ENCODE results near the gene CHTF18.

Gene CHTF18

GRCh38 chr16:797120-797420 is 8.7 kb downstream of the CHTF18 start:
- no peaks in the 10 kb centered on the region for H3K9me3 ChIP-seq (ENCODE audit: control insufficient read depth, low read length)
- H3K4me3 ChIP-seq (ENCODE audit: low read length): no peak overlapping the region
- no peaks in the 10 kb centered on the region for H3K4me1 ChIP-seq (ENCODE audit: control insufficient read depth, insufficient read depth, low read length)
- no peaks in the 10 kb centered on the region for H3K36me3 ChIP-seq (ENCODE audit: control insufficient read depth, insufficient read depth, low read length, severe bottlenecking)
- peaks cover 19% of the 10 kb centered on the region for H3K27me3 ChIP-seq (replicated peaks; ENCODE audit: control insufficient read depth, insufficient read depth, low read length)
- DNase-seq (ENCODE audit: low read depth): no peak
- H3K9ac ChIP-seq (ENCODE audit: low read length): no peak overlapping the region

GRCh38 chr16:797686-798085 is 9.3 kb downstream of the CHTF18 start:
- DNase-seq (ENCODE audit: low read depth): no peak
- Histone ChIP-seq H3K9ac (ENCODE audit: low read length) (no peak overlapping the region), H3K4me1 (ENCODE audit: control insufficient read depth, insufficient read depth, low read length) (no peaks in the 10 kb centered on the region), H3K4me3 (ENCODE audit: low read length) (no peak overlapping the region), H3K9me3 (ENCODE audit: control insufficient read depth, low read length) (no peaks in the 10 kb centered on the region), H3K36me3 (ENCODE audit: control insufficient read depth, insufficient read depth, low read length, severe bottlenecking) (no peaks in the 10 kb centered on the region), H3K27me3 (replicated peaks; ENCODE audit: control insufficient read depth, insufficient read depth, low read length) (peaks cover 26% of the 10 kb centered on the region)

- Histone ChIP-seq H3K9me3 (ENCODE audit: control insufficient read depth, low read length) (no peaks in the 10 kb centered on the region), H3K27me3 (replicated peaks; ENCODE audit: control insufficient read depth, insufficient read depth, low read length) (peaks cover 34% of the 10 kb centered on the region), H3K9ac (ENCODE audit: low read length) (no peak overlapping the region), H3K36me3 (ENCODE audit: control insufficient read depth, insufficient read depth, low read length, severe bottlenecking) (no peaks in the 10 kb centered on the region), H3K4me3 (ENCODE audit: low read length) (no peak overlapping the region), H3K4me1 (ENCODE audit: control insufficient read depth, insufficient read depth, low read length) (no peaks in the 10 kb centered on the region)
- DNase-seq (ENCODE audit: low read depth): no peak
Observed at GRCh38 chr16:798666-799065, 10.2 kb downstream of the CHTF18 start.

- H3K4me1 ChIP-seq (ENCODE audit: control insufficient read depth, insufficient read depth, low read length): no peaks in the 10 kb centered on the region
- peaks cover 34% of the 10 kb centered on the region for H3K27me3 ChIP-seq (replicated peaks; ENCODE audit: control insufficient read depth, insufficient read depth, low read length)
- no peaks in the 10 kb centered on the region for H3K9me3 ChIP-seq (ENCODE audit: control insufficient read depth, low read length)
- DNase-seq (ENCODE audit: low read depth): no peak
- H3K9ac ChIP-seq (ENCODE audit: low read length): no peak overlapping the region
- no peaks in the 10 kb centered on the region for H3K36me3 ChIP-seq (ENCODE audit: control insufficient read depth, insufficient read depth, low read length, severe bottlenecking)
- H3K4me3 ChIP-seq (ENCODE audit: low read length): no peak overlapping the region
Observed at GRCh38 chr16:799111-799947, 10.9 kb downstream of the CHTF18 start.

- Histone ChIP-seq H3K9me3 (ENCODE audit: control insufficient read depth, low read length) (no peaks in the 10 kb centered on the region), H3K27me3 (replicated peaks; ENCODE audit: control insufficient read depth, insufficient read depth, low read length) (peaks cover 34% of the 10 kb centered on the region)
- no peak for DNase-seq (ENCODE audit: low read depth)
Observed at GRCh38 chr16:799948-800833, 11.8 kb downstream of the CHTF18 start, which contains the start of gene GNG13. GNG13 (minus strand) TSS chr16:800734; CDS start chr16:799077, 1,657 bp downstream.

GRCh38 chr16:800834-801511 is 12.6 kb downstream of the CHTF18 start:
- DNase-seq (ENCODE audit: low read depth): no peak
- Histone ChIP-seq H3K27me3 (replicated peaks; ENCODE audit: control insufficient read depth, insufficient read depth, low read length) (peaks cover 34% of the 10 kb centered on the region), H3K9me3 (ENCODE audit: control insufficient read depth, low read length) (no peaks in the 10 kb centered on the region), H3K4me3 (ENCODE audit: low read length) (no peak overlapping the region), H3K4me1 (ENCODE audit: control insufficient read depth, insufficient read depth, low read length) (no peaks in the 10 kb centered on the region), H3K9ac (ENCODE audit: low read length) (no peak overlapping the region), H3K36me3 (ENCODE audit: control insufficient read depth, insufficient read depth, low read length, severe bottlenecking) (no peaks in the 10 kb centered on the region)

More at GRCh38 chr16:799948-800833, 11.8 kb downstream of the CHTF18 start, which contains the start of gene GNG13:
- Histone ChIP-seq H3K4me1 (ENCODE audit: control insufficient read depth, insufficient read depth, low read length) (no peaks in the 10 kb centered on the region), H3K4me3 (ENCODE audit: low read length) (no peak within 1 kb of the TSS), H3K36me3 (ENCODE audit: control insufficient read depth, insufficient read depth, low read length, severe bottlenecking) (no peaks in the 10 kb centered on the region), H3K9ac (ENCODE audit: low read length) (no peak within 1 kb of the TSS)

GRCh38 chr16:801584-802363 is 13.4 kb downstream of the CHTF18 start:
- no peaks in the 10 kb centered on the region for H3K9me3 ChIP-seq (ENCODE audit: control insufficient read depth, low read length)
- no peaks in the 10 kb centered on the region for H3K4me1 ChIP-seq (ENCODE audit: control insufficient read depth, insufficient read depth, low read length)
- peaks cover 34% of the 10 kb centered on the region for H3K27me3 ChIP-seq (replicated peaks; ENCODE audit: control insufficient read depth, insufficient read depth, low read length)
- no peak for DNase-seq (ENCODE audit: low read depth)
- no peaks in the 10 kb centered on the region for H3K36me3 ChIP-seq (ENCODE audit: control insufficient read depth, insufficient read depth, low read length, severe bottlenecking)
- no peak overlapping the region for H3K9ac ChIP-seq (ENCODE audit: low read length)
- H3K4me3 ChIP-seq (ENCODE audit: low read length): no peak overlapping the region

- H3K9me3 ChIP-seq (ENCODE audit: control insufficient read depth, low read length): no peaks in the 10 kb centered on the region
- H3K36me3 ChIP-seq (ENCODE audit: control insufficient read depth, insufficient read depth, low read length, severe bottlenecking): no peaks in the 10 kb centered on the region
- no peak overlapping the region for H3K9ac ChIP-seq (ENCODE audit: low read length)
- H3K27me3 ChIP-seq (replicated peaks; ENCODE audit: control insufficient read depth, insufficient read depth, low read length): peaks cover 34% of the 10 kb centered on the region
- no peak for DNase-seq (ENCODE audit: low read depth)
- H3K4me3 ChIP-seq (ENCODE audit: low read length): no peak overlapping the region
- H3K4me1 ChIP-seq (ENCODE audit: control insufficient read depth, insufficient read depth, low read length): no peaks in the 10 kb centered on the region
Observed at GRCh38 chr16:802461-802860, 14.0 kb downstream of the CHTF18 start.

- H3K9ac ChIP-seq (ENCODE audit: low read length): no peak overlapping the region
- peaks cover 34% of the 10 kb centered on the region for H3K27me3 ChIP-seq (replicated peaks; ENCODE audit: control insufficient read depth, insufficient read depth, low read length)
- H3K4me3 ChIP-seq (ENCODE audit: low read length): no peak overlapping the region
Observed at GRCh38 chr16:802914-803753, 14.7 kb downstream of the CHTF18 start.

GRCh38 chr16:803754-804080 is 15.3 kb downstream of the CHTF18 start:
- H3K9me3 ChIP-seq (ENCODE audit: control insufficient read depth, low read length): no peaks in the 10 kb centered on the region
- H3K27me3 ChIP-seq (replicated peaks; ENCODE audit: control insufficient read depth, insufficient read depth, low read length): peaks cover 34% of the 10 kb centered on the region
- DNase-seq (ENCODE audit: low read depth): no peak
- no peak overlapping the region for H3K9ac ChIP-seq (ENCODE audit: low read length)
- H3K4me3 ChIP-seq (ENCODE audit: low read length): no peak overlapping the region
- no peaks in the 10 kb centered on the region for H3K36me3 ChIP-seq (ENCODE audit: control insufficient read depth, insufficient read depth, low read length, severe bottlenecking)
- peaks cover 8% of the 10 kb centered on the region for H3K4me1 ChIP-seq (ENCODE audit: control insufficient read depth, insufficient read depth, low read length)

More at GRCh38 chr16:802914-803753, 14.7 kb downstream of the CHTF18 start:
- no peak for DNase-seq (ENCODE audit: low read depth)
- Histone ChIP-seq H3K9me3 (ENCODE audit: control insufficient read depth, low read length) (no peaks in the 10 kb centered on the region), H3K36me3 (ENCODE audit: control insufficient read depth, insufficient read depth, low read length, severe bottlenecking) (no peaks in the 10 kb centered on the region), H3K4me1 (ENCODE audit: control insufficient read depth, insufficient read depth, low read length) (peaks cover 4% of the 10 kb centered on the region)
